GM19463 (cell line): ENCODE results near the gene CIBAR2.

Source experiments
- ATAC-seq: cut with Tn5 transposase; IDR thresholded peaks from one replicate; pipeline ENCODE4 v1.9.1; 2021; ENCODE audit warnings: mild to moderate bottlenecking, moderate library complexity; ENCODE audit not compliant: unreplicated experiment

CIBAR2 gene

DNA sequence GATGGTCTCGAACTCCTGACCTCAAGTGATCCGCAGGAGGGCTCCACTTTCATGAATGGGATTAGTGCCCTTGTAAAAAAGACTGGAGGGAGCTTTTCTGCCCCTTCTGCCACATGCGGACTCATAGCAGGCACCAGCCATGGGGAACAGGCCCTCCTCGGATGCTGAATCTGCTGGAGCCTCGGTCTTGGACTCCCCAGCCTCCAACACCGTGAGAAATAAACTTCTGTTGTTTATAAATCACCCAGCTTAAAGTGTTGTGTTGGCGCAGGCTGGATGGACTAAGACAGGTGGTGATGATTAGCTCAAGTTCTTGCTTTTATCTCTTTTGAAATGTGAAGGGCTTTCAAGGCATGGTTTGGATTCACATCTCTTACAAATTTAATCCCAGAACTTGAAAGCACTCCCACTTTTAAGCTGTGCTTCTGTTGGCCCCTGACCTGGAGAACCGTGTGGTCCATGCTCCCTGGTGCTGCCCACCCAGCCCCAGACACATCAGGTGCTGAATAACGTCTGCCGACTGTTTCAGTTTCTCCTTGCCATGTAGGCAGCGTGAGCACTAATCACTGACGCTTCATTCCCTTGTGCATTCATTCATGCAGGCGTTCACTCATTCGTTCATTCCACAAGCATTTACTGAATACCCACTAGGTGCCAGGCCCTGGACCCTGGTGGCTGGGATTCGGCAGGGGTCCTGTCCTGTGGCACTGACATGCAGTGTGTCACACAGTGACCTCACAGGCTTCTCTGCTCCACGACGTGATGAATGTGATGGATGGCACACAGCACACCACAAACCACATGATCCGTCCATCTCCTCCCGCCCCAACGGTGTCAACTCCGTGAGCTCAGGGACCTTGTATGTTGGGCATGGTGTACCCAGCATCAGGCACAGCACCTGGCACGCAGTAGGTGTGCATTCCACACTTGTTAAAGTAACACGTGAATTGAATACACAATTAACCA is 8.9 kb downstream of the CIBAR2 start:
- ATAC-seq, result no peak

DNA sequence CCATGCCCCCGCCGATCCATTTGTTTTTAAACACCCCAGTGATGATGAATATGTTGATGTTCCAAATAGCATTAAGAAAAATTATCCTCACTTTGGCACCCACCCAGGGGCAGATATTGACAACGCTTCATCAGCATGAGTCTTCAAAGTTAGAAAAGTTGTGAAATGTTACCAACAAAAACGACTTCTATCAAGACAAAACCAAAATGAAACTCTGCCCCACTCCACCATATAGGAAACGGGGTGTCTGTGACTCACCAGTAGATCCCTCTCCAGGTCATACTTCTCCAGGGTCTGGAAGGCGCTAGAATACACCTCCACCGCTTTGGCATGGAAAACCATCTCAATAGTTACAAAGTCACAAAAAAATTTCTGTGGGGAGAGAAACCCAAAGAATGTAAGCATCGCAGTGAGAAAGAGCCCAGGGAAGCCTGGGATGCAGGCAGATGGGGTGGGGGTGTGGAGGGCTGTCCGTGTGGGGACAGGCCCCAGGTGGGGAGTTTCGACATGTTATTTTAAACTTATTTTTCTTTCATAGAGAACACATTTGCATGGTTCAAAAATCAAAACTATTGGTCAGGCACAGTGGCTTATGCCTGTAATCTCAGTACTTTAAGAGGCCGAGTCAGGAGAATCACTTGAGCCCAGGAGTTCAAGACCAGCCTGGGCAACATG is 10.2 kb downstream of the CIBAR2 start:
- no peak for ATAC-seq

DNA sequence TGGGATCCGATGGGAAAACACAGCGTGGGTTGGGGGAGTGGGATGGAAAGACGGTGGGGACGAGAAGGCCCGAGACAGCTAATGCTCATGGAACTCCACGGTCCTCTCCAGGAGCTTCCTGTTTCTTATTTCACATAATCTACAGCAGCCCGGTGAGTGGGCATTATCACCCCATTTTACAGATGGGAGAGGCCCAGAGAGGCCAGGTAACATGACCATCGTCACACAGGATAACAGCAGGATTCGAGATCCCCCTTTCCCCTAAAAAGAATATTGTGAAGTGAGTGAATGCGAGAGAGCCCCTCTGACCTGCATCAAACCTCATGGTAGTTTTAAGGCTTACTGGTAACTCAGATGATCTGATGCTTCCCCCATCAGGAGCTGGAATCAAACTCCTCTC is 12.0 kb downstream of the CIBAR2 start:
- ATAC-seq, result no peak

DNA sequence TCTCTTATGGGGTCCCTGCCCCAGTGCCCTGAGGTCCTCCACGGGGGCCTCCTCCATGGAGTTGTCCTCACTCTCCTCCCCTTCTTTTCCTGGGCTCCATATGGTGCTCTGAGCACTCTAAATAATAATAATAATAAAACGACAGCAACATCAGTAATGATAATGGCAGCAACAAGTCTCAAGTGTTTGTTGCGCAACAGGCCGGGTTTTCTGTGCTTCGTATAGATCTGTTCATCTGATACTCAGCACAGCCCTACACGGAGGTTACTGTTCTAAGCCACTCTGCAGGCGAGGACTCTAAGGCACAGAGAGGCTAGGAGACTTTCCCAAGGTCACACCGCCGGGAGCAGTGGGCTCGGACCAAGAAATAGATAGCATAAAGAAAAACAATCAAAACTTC is 13.7 kb downstream of the CIBAR2 start:
- no peak for ATAC-seq

DNA sequence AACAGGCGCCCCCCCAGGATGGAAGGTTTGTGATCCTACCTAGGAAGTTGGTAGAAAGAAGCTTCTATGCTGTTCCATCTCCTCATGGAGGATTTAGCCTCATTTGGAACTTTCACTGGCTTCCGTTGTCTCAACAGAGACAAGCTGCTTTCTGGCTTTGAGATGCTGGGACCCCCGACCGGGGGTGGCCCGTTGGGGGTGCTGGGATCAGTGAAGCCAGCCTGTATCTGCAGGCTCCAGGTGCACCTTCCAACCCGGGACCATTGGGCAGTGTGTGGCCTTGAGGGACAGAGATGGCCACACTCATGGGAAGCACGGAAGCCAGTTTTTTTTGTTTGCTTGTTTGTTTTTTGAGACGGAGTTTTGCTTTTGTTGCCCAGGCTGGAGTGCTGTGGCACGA is 15.4 kb downstream of the CIBAR2 start:
- ATAC-seq, result no peak

DNA sequence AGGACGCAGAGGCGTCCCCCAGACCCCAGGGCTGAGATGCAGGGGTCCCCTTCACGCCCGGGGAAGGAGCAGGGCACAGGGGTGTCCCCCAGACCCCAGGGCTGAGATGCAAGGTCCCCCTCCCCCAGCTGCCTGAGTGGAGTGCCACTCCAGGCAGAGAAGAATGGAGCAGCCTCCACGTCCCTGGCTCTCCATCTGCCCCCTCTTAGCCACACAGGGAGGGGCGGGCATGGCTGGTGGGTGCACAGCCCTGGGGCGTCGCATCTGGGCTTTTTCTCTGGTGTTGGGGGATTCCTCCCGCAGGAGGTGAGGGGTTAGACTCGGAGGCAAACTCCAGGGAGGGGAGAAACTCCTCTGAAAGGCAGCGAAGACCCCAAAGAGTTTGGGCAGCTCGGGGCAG is 17.5 kb downstream of the CIBAR2 start:
- ATAC-seq, result no peak

DNA sequence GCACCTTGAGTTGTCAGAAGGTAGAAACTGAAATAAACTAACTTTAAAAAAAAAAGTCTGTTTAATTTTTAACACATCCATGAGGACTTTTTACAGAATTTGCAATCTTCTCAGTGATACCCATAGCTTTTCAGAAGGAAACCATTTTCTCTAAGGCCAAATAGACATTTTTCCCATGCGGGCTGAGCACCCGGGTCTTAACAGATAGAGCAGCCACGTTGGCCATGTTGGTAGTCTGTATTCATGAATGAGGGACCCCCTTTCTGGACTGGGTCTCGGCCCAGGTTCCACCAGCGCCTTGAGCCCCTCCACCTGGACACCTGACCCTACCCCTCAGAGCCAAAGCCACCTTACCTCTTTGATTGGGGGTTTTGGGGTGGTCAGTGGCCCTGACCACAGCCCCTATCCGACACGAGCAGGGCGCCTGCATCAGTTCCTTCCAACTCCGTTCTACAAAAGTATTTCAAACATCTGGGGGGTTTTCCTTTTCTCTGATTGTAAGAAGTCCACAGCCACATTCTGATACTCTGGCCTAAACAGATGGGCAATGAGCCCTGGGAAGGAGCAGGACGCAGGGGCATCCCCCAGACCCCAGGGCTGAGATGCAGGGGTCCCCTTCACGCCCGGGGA is 18.0 kb downstream of the CIBAR2 start:
- ATAC-seq, result no peak

DNA sequence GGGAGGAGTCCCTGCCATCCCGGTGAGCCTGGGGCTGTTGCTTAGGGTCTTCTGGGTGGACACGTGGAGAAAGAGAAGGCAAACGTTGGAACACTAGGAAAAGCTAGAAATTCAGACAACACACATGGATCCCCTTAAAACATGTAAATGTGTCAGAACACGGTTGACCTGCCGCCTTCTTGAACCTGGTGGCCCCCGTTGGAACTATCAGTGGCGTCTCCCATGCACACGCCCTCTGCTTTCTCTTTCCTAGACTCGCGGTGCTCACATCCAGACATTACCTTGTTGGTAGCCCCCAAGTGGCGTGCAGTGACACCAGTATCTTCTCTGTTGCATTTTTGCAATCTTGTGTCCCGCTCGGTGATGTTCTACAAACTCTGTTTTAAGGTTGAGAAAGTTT is 18.6 kb downstream of the CIBAR2 start:
- no peak for ATAC-seq

DNA sequence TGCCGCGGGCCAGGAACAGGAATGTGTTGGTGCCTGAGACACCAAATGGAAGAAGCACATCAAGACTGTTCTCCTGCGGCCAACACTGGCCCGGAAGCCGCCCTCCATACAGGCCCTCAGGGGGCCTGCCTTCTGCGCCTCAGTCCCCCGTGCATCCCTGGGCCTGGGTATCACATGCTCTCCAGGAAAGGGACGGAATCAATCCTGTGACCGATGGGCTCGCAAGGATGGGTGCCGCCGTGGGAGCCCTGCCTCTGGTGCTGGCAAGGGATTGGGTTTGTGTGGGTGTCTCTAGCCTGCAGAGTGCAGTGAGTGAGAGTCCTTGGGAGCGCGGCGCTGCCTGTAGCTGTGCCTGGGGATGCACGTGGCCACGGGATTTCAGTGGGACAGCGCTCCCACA is 19.4 kb downstream of the CIBAR2 start:
- ATAC-seq, result no peak

DNA sequence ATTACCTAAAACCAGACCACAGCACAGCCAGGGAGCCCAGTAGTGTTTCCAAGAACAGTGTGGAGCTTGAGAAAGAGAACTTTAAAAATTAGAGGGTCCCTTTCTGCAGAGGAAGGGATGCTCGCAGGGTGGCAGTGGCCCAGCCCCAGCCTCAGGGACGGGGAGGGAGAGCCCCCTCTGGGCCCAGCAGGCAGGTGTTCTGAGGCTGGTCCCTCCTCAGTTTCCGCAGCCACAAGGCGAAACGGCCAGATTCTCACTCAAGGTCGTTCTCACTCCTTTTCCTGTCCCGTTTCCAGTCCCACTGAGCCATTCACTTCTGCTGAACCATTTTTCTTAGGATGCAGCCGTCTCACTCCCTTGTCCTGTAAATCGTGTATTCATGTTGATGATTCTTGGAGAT is 20.0 kb downstream of the CIBAR2 start:
- no peak for ATAC-seq

DNA sequence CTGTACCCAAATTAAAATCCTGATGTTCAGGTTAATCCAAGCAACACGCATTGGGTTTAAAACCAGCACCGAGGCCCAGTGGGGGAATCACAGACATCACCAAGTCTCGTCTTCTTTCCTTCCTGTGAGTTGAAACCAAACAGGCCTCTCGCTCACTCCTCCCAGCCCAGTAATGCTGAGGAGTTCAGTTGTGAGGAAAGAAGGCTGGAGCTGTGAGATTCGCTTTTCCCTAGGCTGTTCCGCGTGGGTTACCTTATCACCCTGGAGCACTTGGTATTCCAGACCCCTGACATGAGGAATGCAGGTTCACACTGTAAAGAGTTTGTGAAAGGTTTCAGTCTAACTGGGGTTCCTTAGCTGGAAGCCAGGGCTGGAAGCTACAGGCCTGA is 20.8 kb downstream of the CIBAR2 start:
- no peak for ATAC-seq

DNA sequence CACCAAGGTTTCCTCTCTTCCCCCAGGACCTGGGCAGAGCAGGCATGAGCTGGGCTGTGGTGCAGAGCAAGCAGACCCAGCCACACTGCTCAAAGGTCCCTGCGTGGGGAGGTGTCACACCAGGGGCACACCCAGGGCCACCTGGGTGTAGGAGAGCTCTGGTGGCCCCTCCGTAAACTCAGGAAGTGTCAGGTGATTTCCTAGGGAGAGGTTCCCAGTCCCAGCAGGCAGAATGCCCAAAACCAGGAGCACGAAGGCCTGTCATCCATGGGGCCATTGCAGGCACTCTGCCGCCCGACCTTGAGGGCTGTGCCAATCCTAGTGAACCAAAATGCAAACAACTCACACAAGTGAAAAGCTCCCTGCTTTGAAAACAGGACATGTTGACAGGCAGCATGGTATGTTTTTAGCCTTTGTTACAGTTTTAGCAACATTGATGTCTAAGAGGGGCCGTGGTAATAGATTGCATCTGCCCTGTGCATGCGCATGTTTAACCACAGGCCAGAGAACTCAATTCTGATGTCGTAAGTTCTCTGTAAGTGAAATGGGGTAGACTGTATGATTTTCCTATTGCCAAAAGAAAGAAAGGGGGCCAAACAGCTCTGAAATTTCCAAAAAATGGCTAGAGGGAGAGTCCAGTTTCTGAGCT is 21.3 kb downstream of the CIBAR2 start:
- no peak for ATAC-seq

DNA sequence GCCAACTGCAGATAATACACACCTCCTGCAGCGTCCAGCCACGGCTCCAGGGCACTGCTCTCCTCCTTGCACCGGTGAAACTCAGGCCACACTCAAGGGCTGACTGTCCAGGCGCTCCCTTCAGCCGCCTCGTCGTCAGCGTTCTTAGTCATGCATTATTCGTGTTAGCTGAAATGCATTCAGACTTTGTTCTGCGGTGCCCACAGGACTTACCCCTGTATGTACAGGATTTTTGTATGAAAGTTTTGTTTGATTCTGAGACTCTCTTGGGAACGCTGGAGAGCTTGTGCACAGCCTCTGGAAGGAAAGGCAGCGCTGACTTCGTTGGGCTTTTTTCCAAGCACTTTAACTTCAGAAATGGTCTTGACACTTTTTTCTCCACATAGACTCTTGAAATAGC is 22.1 kb downstream of the CIBAR2 start:
- no peak for ATAC-seq

DNA sequence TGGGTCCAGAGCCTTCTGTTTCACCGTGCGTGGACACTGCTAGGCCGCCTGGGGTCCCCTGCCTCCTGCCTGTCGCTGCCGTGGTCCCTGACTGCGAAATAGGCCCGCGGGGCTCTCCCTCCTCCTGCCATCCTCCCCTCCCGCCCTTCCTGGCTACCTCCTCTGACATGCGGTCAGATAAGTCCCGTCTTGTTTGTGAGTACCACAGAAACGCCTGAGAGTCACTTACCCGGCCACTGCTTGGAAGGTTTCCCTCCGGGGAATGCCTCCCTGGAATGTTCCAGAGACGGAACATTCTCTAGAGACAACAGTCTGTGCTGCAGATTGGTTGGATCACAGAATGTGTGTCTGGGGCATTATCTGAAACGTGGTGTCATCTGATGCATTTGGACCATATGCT is 22.7 kb downstream of the CIBAR2 start:
- ATAC-seq, result no peak

DNA sequence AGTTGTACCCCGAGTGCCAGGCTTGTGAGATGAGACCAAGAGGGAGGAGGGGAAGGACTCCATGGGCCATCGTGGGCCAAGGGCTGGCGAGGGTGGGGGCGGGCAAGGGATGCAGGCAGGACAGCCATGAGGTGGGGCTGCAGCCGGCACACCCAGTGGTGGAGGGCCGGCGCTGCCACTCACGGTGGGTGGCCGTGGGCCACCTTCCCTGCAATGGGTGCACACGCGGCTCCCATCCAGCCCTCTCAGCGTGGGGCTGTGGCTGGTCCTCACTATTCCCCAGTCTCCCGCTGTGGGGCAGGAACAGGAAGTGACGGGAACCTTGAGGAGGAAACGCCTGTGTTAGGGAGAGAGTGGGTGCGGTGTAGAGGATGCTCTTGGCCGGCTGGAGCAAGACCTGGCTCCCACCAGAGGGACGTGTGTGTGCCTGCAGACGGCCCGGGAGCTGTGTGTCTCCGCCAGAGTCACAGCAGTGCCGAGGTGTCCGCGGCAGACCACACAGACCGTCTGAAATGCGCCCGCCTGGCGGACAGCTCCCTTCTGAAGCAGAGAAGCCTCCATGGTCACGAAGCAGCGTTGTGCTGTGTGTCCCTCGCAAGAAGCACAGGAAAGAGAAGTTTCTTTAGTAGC is 23.6 kb downstream of the CIBAR2 start:
- no peak for ATAC-seq

DNA sequence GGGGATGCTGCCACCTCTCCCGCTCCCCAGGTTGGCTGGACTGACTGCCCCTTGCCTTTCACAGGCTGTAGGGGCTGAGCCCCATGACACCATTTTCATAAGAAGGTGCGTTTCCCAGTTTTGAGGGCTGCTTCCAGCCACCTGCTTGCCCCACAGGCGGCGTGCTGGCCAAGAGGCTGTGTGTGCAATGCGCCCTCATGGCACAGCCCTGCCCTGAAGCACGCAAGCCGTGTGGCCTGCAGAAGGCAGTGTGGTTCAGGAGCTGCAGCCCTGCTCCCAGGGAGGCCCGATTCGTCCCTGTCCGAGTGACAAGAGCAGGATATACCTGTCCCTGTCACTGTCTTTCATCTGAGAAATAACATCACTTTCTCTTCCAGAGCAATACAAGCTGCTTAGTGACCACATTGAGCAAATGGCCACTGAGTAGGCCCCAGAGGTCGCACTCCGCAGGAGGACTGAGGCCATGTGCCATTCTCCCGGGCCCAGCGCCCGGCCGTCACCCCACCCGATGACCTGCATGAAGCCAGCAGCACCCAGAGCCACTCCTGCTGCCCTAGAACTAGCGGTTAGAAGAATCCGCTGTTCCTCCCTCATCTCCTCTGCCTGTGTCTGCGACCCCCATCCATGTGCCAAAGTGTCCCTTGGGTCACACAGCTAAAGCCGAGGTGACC is 24.2 kb downstream of the CIBAR2 start:
- no peak for ATAC-seq

DNA sequence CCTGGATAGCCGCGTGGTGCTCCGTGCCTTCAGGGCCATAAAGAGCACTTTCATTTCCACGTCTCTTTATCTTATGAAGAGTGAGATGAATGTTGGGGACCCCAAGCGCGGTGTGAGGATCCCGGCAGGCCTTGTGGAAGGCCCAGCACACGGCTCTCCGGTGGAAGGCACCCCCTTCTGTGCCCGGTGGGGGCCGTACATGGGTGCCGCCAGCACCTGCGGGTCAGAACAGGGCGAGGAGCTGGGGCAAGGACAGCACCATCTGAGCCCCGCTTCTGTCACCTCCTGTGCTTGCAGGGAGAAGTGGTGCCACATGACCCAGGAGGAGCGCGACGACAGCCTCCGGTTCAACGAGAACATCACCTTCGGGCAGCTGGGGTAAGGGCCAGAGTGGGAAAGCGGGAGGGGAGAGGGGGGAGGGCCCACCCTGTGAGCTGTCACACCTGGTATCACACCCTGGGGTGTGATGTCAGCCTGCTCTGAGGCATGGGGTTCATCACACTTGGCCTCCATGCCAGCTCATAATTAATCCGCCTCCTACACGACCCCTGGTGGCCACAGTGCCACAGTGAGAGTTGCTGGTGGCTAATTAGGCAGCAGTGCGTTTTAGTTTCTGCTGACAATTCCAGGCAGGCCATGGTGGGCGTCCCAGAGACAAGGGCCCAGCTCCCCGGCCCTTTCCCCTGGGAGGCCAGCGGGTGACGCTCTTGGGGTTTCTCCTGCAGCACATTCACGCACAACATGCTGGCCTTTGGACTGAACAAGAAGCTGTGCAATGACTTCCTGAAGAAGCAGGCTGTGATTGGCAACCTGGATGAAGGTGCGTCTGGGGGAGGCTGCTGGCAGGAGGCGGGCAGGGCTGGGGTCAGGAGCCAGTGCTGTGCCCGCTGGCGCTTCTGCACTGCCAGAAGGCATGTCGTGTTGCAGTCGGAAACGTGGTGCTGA is 25.7 kb downstream of the CIBAR2 start:
- ATAC-seq, result peak; percentile 39

DNA sequence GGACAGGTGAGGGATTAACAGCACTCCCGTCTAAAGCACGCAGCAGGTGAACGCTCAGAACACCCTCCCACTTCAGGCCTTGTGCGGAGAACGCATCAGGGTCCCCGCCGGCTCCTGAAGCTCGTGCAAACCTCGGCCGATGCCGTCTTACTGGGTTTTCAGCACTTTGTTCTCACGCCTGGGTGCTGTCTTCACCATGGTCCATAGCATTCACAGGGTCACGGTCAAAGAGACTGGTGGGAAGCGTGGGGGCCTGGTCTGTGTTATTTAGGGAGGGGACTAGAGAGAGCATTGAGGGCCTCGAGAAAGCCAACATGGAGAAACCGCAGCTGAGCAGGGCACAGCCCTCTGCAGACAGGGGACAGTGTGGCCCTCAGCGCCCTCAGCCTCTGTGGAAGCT is 26.6 kb downstream of the CIBAR2 start:
- no peak for ATAC-seq

DNA sequence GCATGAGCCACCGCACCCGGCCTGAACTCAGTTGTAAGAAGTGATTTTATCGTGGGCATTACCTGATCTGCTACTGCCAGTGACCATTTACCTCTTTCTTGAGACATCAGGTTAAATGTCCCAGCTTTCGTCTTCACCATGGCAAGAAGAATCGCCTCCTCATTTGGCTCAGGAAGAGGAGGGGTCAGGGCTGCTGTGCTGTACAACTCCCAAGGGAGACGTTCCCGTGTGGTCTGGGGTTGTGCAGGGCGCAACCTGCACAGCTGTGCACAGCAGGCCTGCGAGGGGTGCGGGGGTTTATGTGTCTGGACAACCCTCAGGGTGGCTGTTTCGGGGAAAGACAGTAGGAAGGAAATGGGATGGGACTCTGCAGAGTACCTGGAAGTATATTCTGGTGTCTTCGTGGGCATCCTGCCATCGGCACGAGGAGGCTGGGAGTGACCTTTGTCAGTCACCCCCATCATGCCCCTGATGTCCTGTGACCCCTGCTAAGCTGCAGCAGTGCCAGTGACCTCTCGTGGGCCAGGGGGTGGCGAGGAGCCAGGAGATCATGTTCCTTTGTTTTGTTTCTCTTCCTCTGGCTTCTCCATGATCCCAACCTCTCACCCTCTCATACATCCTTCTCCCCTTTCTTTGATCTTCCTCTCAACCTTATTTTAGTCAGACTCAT is 27.3 kb downstream of the CIBAR2 start:
- no peak for ATAC-seq
